ENCODE data around the gene CPNE4.

- TF ChIP-seq CTCF (IDR thresholded peaks at IDR 0.05) (no peak), POLR2AphosphoS5 (IDR thresholded peaks at IDR 0.05) (no peak)
Observed at GRCh38 chr3:131983689-131984088, 51.1 kb downstream of the CPNE4 start.
